ENCODE results near the gene TMSB4X.

DNA sequence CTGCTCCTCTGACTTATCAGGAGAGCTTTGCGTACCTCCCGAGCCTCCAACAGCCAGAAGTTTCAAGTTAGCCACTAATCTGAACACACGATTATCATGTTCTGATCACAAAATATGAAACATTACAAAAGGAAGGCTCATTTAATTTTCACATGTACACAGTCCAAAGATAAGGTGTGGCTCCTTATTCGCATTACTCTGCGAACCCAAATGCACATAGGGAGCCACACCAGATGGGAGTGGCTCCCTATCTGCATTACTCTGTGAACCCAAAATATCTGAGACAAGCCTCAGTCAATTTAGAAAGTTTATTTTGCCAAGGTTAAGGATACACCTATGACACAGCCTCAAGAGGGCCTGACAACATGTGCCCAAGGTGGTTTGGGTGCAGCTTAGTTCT is 40.1 kb upstream of the TMSB4X start:
- TF ChIP-seq ATF1 (CRISPR knock-in tag; IDR thresholded peaks at IDR 0.05): no peak
- TF ChIP-seq MEF2D (CRISPR knock-in tag; IDR thresholded peaks at IDR 0.05): no peak
- TF ChIP-seq, protein P1, sequence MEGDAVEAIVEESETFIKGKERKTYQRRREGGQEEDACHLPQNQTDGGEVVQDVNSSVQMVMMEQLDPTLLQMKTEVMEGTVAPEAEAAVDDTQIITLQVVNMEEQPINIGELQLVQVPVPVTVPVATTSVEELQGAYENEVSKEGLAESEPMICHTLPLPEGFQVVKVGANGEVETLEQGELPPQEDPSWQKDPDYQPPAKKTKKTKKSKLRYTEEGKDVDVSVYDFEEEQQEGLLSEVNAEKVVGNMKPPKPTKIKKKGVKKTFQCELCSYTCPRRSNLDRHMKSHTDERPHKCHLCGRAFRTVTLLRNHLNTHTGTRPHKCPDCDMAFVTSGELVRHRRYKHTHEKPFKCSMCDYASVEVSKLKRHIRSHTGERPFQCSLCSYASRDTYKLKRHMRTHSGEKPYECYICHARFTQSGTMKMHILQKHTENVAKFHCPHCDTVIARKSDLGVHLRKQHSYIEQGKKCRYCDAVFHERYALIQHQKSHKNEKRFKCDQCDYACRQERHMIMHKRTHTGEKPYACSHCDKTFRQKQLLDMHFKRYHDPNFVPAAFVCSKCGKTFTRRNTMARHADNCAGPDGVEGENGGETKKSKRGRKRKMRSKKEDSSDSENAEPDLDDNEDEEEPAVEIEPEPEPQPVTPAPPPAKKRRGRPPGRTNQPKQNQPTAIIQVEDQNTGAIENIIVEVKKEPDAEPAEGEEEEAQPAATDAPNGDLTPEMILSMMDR (CRISPR knock-in tag; IDR thresholded peaks at IDR 0.05): no peak
- TF ChIP-seq, protein P2, sequence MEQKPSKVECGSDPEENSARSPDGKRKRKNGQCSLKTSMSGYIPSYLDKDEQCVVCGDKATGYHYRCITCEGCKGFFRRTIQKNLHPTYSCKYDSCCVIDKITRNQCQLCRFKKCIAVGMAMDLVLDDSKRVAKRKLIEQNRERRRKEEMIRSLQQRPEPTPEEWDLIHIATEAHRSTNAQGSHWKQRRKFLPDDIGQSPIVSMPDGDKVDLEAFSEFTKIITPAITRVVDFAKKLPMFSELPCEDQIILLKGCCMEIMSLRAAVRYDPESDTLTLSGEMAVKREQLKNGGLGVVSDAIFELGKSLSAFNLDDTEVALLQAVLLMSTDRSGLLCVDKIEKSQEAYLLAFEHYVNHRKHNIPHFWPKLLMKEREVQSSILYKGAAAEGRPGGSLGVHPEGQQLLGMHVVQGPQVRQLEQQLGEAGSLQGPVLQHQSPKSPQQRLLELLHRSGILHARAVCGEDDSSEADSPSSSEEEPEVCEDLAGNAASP (CRISPR knock-in tag; IDR thresholded peaks at IDR 0.05; ENCODE audit: borderline replicate concordance): no peak
- no peak for TF ChIP-seq ZNF335 (CRISPR knock-in tag; IDR thresholded peaks at IDR 0.05)
- TF ChIP-seq, protein P3, sequence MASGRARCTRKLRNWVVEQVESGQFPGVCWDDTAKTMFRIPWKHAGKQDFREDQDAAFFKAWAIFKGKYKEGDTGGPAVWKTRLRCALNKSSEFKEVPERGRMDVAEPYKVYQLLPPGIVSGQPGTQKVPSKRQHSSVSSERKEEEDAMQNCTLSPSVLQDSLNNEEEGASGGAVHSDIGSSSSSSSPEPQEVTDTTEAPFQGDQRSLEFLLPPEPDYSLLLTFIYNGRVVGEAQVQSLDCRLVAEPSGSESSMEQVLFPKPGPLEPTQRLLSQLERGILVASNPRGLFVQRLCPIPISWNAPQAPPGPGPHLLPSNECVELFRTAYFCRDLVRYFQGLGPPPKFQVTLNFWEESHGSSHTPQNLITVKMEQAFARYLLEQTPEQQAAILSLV (CRISPR knock-in tag; IDR thresholded peaks at IDR 0.05; ENCODE audit: borderline replicate concordance): no peak
- TF ChIP-seq NFIC (IDR thresholded peaks at IDR 0.05; ENCODE audit: low read length): no peak
- TF ChIP-seq BRD4 (CRISPR knock-in tag; IDR thresholded peaks at IDR 0.05): no peak
- no peak for TF ChIP-seq ZNF510 (CRISPR knock-in tag; IDR thresholded peaks at IDR 0.05; ENCODE audit: low read depth)
